Smooth muscle cell (in vitro differentiated cells): ENCODE data around the gene RWDD3. TPM values are rescaled to one million over a fixed set of nuclear protein-coding genes. Genes with fewer than 3 reads are reported as not detected.

ENCODE experiments used
- DNase-seq: peaks from one replicate; lab custom pipeline; 2025; ENCODE audit not compliant: unreplicated experiment; lab: John Stamatoyannopoulos, UW
- H2AFZ ChIP-seq: fragments of 200-600 bp; sonication (generic); 2 replicates; pipeline ENCODE4 v1.6.0; 2016; ENCODE audit warnings: antibody characterized with exemption, low read depth, mild to moderate bottlenecking
- H3F3A ChIP-seq: fragments of 200-600 bp; sonication (generic); 2 replicates; pipeline ENCODE4 v1.6.0; 2017; ENCODE audit warnings: antibody characterized with exemption, low read depth
- H3K27ac ChIP-seq: fragments of 200-600 bp; sonication (generic); 2 replicates; pipeline ENCODE4 v1.5.1; 2016; ENCODE audit warnings: low read depth, mild to moderate bottlenecking
- H3K27me3 ChIP-seq: fragments of 200-600 bp; sonication (generic); 2 replicates; pipeline ENCODE4 v1.6.1; 2016; ENCODE audit warnings: low read depth, mild to moderate bottlenecking
- H3K36me3 ChIP-seq: fragments of 200-600 bp; sonication (generic); 2 replicates; pipeline ENCODE4 v1.5.1; 2016; ENCODE audit warnings: low read depth
- H3K4me1 ChIP-seq: fragments of 200-600 bp; sonication (generic); 2 replicates; pipeline ENCODE4 v1.5.1; 2016; ENCODE audit warnings: low read depth
- H3K4me2 ChIP-seq: fragments of 200-600 bp; sonication (generic); 2 replicates; pipeline ENCODE4 v1.6.0; 2016; ENCODE audit warnings: mild to moderate bottlenecking
- H3K4me3 ChIP-seq: fragments of 200-600 bp; sonication (generic); 2 replicates; pipeline ENCODE4 v1.5.1; 2016; ENCODE audit warnings: mild to moderate bottlenecking
- H3K79me2 ChIP-seq: fragments of 200-600 bp; sonication (generic); 2 replicates; pipeline ENCODE4 v1.6.0; 2016; ENCODE audit warnings: low read depth, mild to moderate bottlenecking
- H3K9ac ChIP-seq: fragments of 200-600 bp; sonication (generic); 2 replicates; pipeline ENCODE4 v1.6.0; 2016; ENCODE audit warnings: low read depth
- H3K9me3 ChIP-seq: fragments of 200-600 bp; sonication (generic); replicated peaks from 2 replicates; pipeline ENCODE4 v1.5.1; 2016; ENCODE audit warnings: low read depth
- H4K20me1 ChIP-seq: fragments of 200-600 bp; sonication (generic); 2 replicates; pipeline ENCODE4 v1.6.0; 2016; ENCODE audit warnings: low read depth
- CTCF ChIP-seq: fragments of 200-600 bp; sonication (generic); IDR thresholded peaks from 2 replicates; pipeline ENCODE4 v1.5.1; 2017; ENCODE audit warnings: borderline replicate concordance, mild to moderate bottlenecking, antibody characterized with exemption; ENCODE audit not compliant: insufficient read depth, poor library complexity, severe bottlenecking
- WGBS: methylation state at CpG from one replicate; pipeline ENCODE4 v1.1.7; 2016; ENCODE audit warnings: low lambda C conversion rate; 5-methylcytosine and 5-hydroxymethylcytosine counted together
- polyA plus RNA-seq: library from polyadenylated mRNA; unstranded; fragments of >200 nt; fragmentation: Nextera tagmentation; extraction: Ambion mirVana; gene quantifications from 2 replicates; pipeline ENCODE4 v1.2.1, GENCODE V29; 2016
- total RNA-seq: library from RNA; depleted of rRNA; stranded (reverse); fragments of >200 nt; gene quantifications from 2 replicates; pipeline ENCODE4 v1.2.3, GENCODE V29; 2014

RWDD3 gene
- total and polyA plus RNA-seq, 2 experiments from 2014 or later = 21.5 to 28.2 TPM

- H3F3A ChIP-seq = no peaks in the 10 kb centered on the region
- H3K27ac ChIP-seq = no peak overlapping the region
- 88% methylated on average over 3 of the region's 3 CpGs for WGBS
Measured at GRCh38 chr1:95281781-95282517, 47.9 kb downstream of the RWDD3 start.

GRCh38 chr1:95282518-95282895 lies 48.5 kb downstream of the RWDD3 start:
- Histone ChIP-seq H4K20me1 (no peaks in the 10 kb centered on the region), H3K79me2 (no peaks in the 10 kb centered on the region), H3K36me3 (no peaks in the 10 kb centered on the region), H3F3A (no peaks in the 10 kb centered on the region), H3K4me3 (no peak overlapping the region), H3K9ac (no peak overlapping the region), H3K27ac (no peak overlapping the region), H3K27me3 (no peaks in the 10 kb centered on the region), H2AFZ (no peak overlapping the region), H3K4me2 (no peak overlapping the region), H3K4me1 (no peaks in the 10 kb centered on the region), H3K9me3 (no peaks in the 10 kb centered on the region)
- TF ChIP-seq CTCF = no peak
- no peak for DNase-seq
- WGBS = 72% methylated on average over 1 of the region's 1 CpG

More at GRCh38 chr1:95281781-95282517, 47.9 kb downstream of the RWDD3 start:
- Histone ChIP-seq H3K27me3 (no peaks in the 10 kb centered on the region), H3K9ac (no peak overlapping the region), H3K4me2 (no peak overlapping the region), H4K20me1 (no peaks in the 10 kb centered on the region), H3K36me3 (no peaks in the 10 kb centered on the region), H2AFZ (no peak overlapping the region), H3K9me3 (no peaks in the 10 kb centered on the region), H3K4me1 (no peaks in the 10 kb centered on the region), H3K4me3 (no peak overlapping the region), H3K79me2 (no peaks in the 10 kb centered on the region)
- no peak for TF ChIP-seq CTCF
- no peak for DNase-seq

- no peaks in the 10 kb centered on the region for H3F3A ChIP-seq
- H3K27ac ChIP-seq = no peak overlapping the region
- no peaks in the 10 kb centered on the region for H3K79me2 ChIP-seq
- H3K4me2 ChIP-seq = no peak overlapping the region
- 93% methylated on average over 2 of the region's 2 CpGs for WGBS
- H3K36me3 ChIP-seq = no peaks in the 10 kb centered on the region
- no peak overlapping the region for H3K9ac ChIP-seq
- no peak overlapping the region for H2AFZ ChIP-seq
- H3K27me3 ChIP-seq = no peaks in the 10 kb centered on the region
- no peaks in the 10 kb centered on the region for H3K4me1 ChIP-seq
- TF ChIP-seq CTCF = no peak
- no peak for DNase-seq
- H4K20me1 ChIP-seq = no peaks in the 10 kb centered on the region
- no peak overlapping the region for H3K4me3 ChIP-seq
- H3K9me3 ChIP-seq = no peaks in the 10 kb centered on the region
Measured at GRCh38 chr1:95284420-95284819, 50.4 kb downstream of the RWDD3 start.

- Histone ChIP-seq H3K9ac (no peak overlapping the region), H3K27me3 (no peaks in the 10 kb centered on the region), H3K27ac (no peak overlapping the region), H3K4me1 (no peaks in the 10 kb centered on the region), H4K20me1 (no peaks in the 10 kb centered on the region), H3K9me3 (no peaks in the 10 kb centered on the region), H3F3A (no peaks in the 10 kb centered on the region), H3K4me2 (no peak overlapping the region), H3K36me3 (no peaks in the 10 kb centered on the region), H2AFZ (no peak overlapping the region), H3K4me3 (no peak overlapping the region), H3K79me2 (no peaks in the 10 kb centered on the region)
- TF ChIP-seq CTCF = no peak
- 74% methylated on average over 5 of the region's 5 CpGs for WGBS
- DNase-seq = no peak
Measured at GRCh38 chr1:95286479-95286878, 52.5 kb downstream of the RWDD3 start.
